Measurements from ENCODE around the gene PM20D1. TPM values are rescaled to one million over a fixed set of nuclear protein-coding genes. Genes with fewer than 3 reads are reported as not detected.
"Not testable (repeated sequence)": the region's sequence is repeated elsewhere in the genome, so short reads cannot be mapped to it uniquely, and the experiment has no call there.

PM20D1 gene, protein sequence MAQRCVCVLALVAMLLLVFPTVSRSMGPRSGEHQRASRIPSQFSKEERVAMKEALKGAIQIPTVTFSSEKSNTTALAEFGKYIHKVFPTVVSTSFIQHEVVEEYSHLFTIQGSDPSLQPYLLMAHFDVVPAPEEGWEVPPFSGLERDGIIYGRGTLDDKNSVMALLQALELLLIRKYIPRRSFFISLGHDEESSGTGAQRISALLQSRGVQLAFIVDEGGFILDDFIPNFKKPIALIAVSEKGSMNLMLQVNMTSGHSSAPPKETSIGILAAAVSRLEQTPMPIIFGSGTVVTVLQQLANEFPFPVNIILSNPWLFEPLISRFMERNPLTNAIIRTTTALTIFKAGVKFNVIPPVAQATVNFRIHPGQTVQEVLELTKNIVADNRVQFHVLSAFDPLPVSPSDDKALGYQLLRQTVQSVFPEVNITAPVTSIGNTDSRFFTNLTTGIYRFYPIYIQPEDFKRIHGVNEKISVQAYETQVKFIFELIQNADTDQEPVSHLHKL
- total RNA-seq, result 1.6 TPM
- polyA plus RNA-seq, result 2.0 TPM

DNA sequence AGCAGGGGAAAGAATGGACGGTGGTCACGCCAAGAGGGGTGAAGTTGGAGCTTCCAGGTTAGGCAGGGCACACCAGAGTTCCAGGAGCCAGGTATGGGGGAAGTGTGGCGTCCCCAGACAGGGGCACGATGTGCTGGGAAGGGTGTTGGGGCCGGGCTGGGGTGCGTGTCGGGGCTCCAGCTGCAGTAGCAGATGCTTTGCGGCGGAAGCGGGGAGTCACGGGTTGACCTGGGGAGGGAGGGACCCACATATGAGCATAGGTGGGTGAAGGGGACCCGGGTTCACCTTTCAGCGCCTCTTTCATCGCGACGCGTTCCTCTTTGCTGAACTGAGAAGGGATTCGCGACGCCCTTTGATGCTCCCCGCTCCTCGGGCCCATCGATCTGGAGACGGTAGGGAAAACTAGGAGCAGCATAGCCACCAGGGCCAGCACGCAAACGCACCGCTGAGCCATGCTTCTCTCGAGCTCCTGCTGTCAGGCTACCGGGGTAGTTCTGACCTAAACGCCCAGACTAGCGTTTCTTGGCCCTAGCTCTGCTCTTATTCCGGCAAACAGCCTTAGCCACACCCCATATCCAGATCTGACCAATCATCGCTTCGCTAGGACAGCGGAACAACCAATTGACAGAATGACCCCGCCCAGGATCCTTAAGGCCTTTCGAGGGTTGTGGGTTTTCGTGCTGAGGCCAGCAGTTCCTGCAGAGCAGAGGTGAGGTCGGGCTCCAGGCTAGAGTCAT, at the start of gene PM20D1:
PM20D1 (minus strand) TSS at position 514 of the 737 bp plus-strand sequence; CDS start at position 454, 60 bp downstream.
- H3K4me3 ChIP-seq (ENCODE audit: low read depth, low read length), result peak within 1 kb of the TSS; percentile 2
- H3K4me1 ChIP-seq (ENCODE audit: insufficient read depth), result no peaks in the 10 kb centered on the region
- no peak within 1 kb of the TSS for H3K27ac ChIP-seq (ENCODE audit: low read depth)
- 46% methylated on average over 39 of the region's 39 CpGs for WGBS
- DNase-seq (ENCODE audit: extremely low spot score), result peak; percentile 21
- H3K36me3 ChIP-seq (ENCODE audit: insufficient read depth), result no peaks in the 10 kb centered on the region

GRCh38 chr1:205896351-205896750, 46.4 kb upstream of the PM20D1 start:
- no peaks in the 10 kb centered on the region for H3K4me1 ChIP-seq (ENCODE audit: insufficient read depth)
- no peak overlapping the region for H3K27ac ChIP-seq (ENCODE audit: low read depth)
- DNase-seq (ENCODE audit: extremely low spot score), result no peak
- H3K36me3 ChIP-seq (ENCODE audit: insufficient read depth), result no peaks in the 10 kb centered on the region
- WGBS, result 67% methylated on average over 1 of the region's 1 CpG
- no peak overlapping the region for H3K4me3 ChIP-seq (ENCODE audit: low read depth, low read length)

DNA sequence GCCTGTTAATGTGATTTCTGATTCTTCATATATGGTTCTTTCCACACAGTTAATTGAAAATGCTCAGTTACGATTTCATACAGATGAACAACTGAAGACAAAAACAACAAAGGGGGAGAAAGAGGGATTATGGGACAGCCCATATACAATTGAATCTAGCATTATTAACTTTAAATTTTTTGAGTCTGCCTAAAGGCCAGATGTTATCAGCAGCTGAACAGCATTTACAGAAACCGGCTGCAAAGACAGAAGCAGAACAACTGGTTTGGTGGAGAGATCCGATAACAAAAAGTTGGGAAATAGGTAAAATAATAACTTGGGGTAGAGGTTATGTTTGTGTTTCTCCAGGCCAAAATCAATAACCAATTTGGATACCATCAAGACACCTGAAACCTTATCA, 44.2 kb upstream of the PM20D1 start:
- 79% methylated on average over 3 of the region's 3 CpGs for WGBS

GRCh38 chr1:205892175-205892574, 42.2 kb upstream of the PM20D1 start:
- H3K4me3 ChIP-seq (ENCODE audit: low read depth, low read length); DNase-seq (ENCODE audit: extremely low spot score): not testable (repeated sequence)

More for the DNA sequence above, 44.2 kb upstream of the PM20D1 start:
- not testable (repeated sequence) for DNase-seq (ENCODE audit: extremely low spot score); H3K27ac ChIP-seq (ENCODE audit: low read depth); H3K4me1 ChIP-seq (ENCODE audit: insufficient read depth); H3K36me3 ChIP-seq (ENCODE audit: insufficient read depth); H3K4me3 ChIP-seq (ENCODE audit: low read depth, low read length)

GRCh38 chr1:205891481-205891880, 41.5 kb upstream of the PM20D1 start:
- H3K36me3 ChIP-seq (ENCODE audit: insufficient read depth); DNase-seq (ENCODE audit: extremely low spot score); H3K27ac ChIP-seq (ENCODE audit: low read depth); H3K4me1 ChIP-seq (ENCODE audit: insufficient read depth); H3K4me3 ChIP-seq (ENCODE audit: low read depth, low read length): not testable (repeated sequence)
- 83% methylated on average over 2 of the region's 2 CpGs for WGBS

More at GRCh38 chr1:205892175-205892574, 42.2 kb upstream of the PM20D1 start:
- H3K4me1 ChIP-seq (ENCODE audit: insufficient read depth); H3K36me3 ChIP-seq (ENCODE audit: insufficient read depth); H3K27ac ChIP-seq (ENCODE audit: low read depth): not testable (repeated sequence)
- WGBS, result 34% methylated on average over 2 of the region's 2 CpGs

DNA sequence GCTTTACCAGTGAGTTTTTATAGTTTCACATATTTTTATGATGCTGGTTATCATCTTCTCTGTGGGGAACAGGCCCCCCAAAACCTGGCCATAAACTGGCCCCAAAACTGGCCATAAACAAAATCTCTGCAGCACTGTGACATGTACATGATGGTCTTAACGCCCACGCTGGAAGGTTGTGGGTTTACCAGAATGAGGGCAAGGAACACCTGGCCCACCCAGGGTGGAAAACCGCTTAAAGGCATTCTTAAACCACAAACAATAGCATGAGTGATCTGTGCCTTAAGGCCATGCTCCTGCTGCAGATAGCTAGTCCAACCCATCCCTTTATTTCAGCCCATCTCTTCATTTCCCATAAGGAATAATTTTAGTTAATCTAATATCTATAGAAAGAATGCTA, 40.7 kb upstream of the PM20D1 start:
- H3K4me3 ChIP-seq (ENCODE audit: low read depth, low read length); H3K36me3 ChIP-seq (ENCODE audit: insufficient read depth); H3K27ac ChIP-seq (ENCODE audit: low read depth); H3K4me1 ChIP-seq (ENCODE audit: insufficient read depth); DNase-seq (ENCODE audit: extremely low spot score): not testable (repeated sequence)
- WGBS, result 82% methylated on average over 3 of the region's 3 CpGs

DNA sequence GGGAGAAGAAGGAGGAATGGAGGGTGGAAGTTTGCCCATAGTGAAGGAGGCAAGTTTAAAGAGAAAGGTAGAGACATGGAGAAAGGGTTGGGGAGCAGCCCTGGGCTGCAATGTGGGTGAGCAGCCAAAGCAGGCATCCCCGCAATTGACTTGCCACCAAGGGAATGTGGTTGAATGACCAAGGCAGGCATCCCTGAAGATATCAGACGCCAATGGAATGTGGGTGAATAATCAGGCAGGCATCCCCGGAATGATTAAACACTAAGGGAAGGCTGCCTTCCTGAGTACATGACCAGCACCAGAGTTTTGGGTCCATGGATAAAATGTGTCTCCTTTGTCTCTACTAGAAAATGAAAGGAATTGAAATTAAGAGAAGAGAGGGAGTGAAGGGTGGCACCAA, 39.8 kb upstream of the PM20D1 start:
- 62% methylated on average over 3 of the region's 3 CpGs for WGBS

DNA sequence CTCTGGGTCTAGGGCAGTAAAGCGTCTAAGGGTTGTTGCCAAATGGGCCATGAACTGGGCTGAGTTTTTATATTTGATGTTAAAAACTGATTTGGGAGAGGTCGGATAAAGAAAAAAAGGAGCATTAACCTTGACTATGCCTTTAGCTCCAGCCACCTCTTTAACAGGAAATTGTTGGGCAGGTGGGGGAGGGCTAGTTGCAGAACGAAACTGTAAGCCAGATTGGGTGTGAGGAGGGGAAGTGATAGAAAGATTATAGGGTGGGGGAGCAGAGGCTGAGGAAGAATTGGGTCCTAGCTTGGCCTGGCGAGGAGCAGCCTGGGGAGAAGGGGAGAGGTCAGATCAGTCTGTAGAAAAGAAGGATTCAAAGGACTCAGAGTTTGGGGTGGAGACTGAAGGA, 39.1 kb upstream of the PM20D1 start:
- 75% methylated on average over 4 of the region's 4 CpGs for WGBS
- DNase-seq (ENCODE audit: extremely low spot score); H3K27ac ChIP-seq (ENCODE audit: low read depth): not testable (repeated sequence)

More for the DNA sequence above, 39.8 kb upstream of the PM20D1 start:
- H3K27ac ChIP-seq (ENCODE audit: low read depth); DNase-seq (ENCODE audit: extremely low spot score); H3K4me1 ChIP-seq (ENCODE audit: insufficient read depth); H3K36me3 ChIP-seq (ENCODE audit: insufficient read depth); H3K4me3 ChIP-seq (ENCODE audit: low read depth, low read length): not testable (repeated sequence)

GRCh38 chr1:205883792-205884191, 33.9 kb upstream of the PM20D1 start:
- no peak overlapping the region for H3K4me3 ChIP-seq (ENCODE audit: low read depth, low read length)
- no peaks in the 10 kb centered on the region for H3K36me3 ChIP-seq (ENCODE audit: insufficient read depth)
- DNase-seq (ENCODE audit: extremely low spot score), result no peak
- no peaks in the 10 kb centered on the region for H3K4me1 ChIP-seq (ENCODE audit: insufficient read depth)
- no peak overlapping the region for H3K27ac ChIP-seq (ENCODE audit: low read depth)

More for the DNA sequence above, 39.1 kb upstream of the PM20D1 start:
- not testable (repeated sequence) for H3K4me3 ChIP-seq (ENCODE audit: low read depth, low read length); H3K36me3 ChIP-seq (ENCODE audit: insufficient read depth); H3K4me1 ChIP-seq (ENCODE audit: insufficient read depth)

GRCh38 chr1:205880923-205881322, 31.0 kb upstream of the PM20D1 start:
- DNase-seq (ENCODE audit: extremely low spot score), result no peak
- Histone ChIP-seq H3K27ac (ENCODE audit: low read depth) (no peak overlapping the region), H3K4me1 (ENCODE audit: insufficient read depth) (no peaks in the 10 kb centered on the region), H3K4me3 (ENCODE audit: low read depth, low read length) (no peak overlapping the region), H3K36me3 (ENCODE audit: insufficient read depth) (no peaks in the 10 kb centered on the region)

DNA sequence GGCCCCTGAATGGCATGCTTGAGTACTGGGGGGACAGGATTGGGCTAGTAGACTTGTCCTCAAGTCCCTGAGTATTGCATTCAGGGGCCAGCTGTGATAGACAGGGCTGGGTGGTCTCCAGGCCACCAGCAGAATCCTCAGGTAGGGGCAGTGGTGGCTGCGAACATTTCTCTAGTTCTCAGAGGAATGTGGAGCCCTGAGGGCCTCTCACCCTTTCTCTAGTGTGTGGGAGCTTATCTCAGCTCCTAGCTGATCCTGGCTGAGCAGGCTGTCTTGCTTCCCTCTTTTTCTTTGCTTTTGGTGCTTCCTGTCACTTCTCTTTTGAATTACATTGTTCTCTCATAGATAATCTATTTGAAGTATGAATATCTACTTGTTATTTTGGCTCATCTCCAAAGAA, 30.0 kb upstream of the PM20D1 start:
- H3K4me3 ChIP-seq (ENCODE audit: low read depth, low read length), result no peak overlapping the region
- WGBS, result 65% methylated on average over 1 of the region's 1 CpG
- DNase-seq (ENCODE audit: extremely low spot score), result no peak
- H3K27ac ChIP-seq (ENCODE audit: low read depth), result no peak overlapping the region
- H3K4me1 ChIP-seq (ENCODE audit: insufficient read depth), result no peaks in the 10 kb centered on the region
- no peaks in the 10 kb centered on the region for H3K36me3 ChIP-seq (ENCODE audit: insufficient read depth)

DNA sequence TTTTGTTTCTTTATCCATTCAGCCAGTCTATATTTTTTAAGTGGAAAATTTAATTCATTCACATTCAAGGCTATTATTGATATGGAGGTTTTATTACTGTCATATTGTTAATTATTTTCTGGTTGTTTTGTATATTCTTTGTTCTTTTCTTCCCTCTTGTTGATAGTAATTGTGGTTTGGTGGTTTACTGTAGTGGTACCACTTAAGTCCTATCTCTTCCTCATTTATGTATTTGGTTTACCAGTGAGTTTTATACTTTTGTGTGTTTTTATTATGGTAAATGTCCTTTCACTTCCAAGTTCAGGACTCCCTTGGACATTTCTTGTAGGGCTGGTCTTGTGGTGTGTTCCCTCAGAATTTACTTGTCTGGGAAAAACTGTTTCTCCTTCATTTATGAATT, 28.1 kb upstream of the PM20D1 start:
- Histone ChIP-seq H3K4me3 (ENCODE audit: low read depth, low read length) (no peak overlapping the region), H3K36me3 (ENCODE audit: insufficient read depth) (no peaks in the 10 kb centered on the region), H3K27ac (ENCODE audit: low read depth) (no peak overlapping the region), H3K4me1 (ENCODE audit: insufficient read depth) (no peaks in the 10 kb centered on the region)
- no peak for DNase-seq (ENCODE audit: extremely low spot score)

- not testable (repeated sequence) for H3K27ac ChIP-seq (ENCODE audit: low read depth)
These were observed 23.2 kb upstream of the PM20D1 start for GRCh38 chr1:205873148-205873547.

GRCh38 chr1:205870236-205870635, 20.3 kb upstream of the PM20D1 start:
- H3K27ac ChIP-seq (ENCODE audit: low read depth), result no peak overlapping the region
- H3K4me3 ChIP-seq (ENCODE audit: low read depth, low read length), result no peak overlapping the region
- H3K4me1 ChIP-seq (ENCODE audit: insufficient read depth), result no peaks in the 10 kb centered on the region
- no peaks in the 10 kb centered on the region for H3K36me3 ChIP-seq (ENCODE audit: insufficient read depth)
- 63% methylated on average over 2 of the region's 2 CpGs for WGBS
- no peak for DNase-seq (ENCODE audit: extremely low spot score)

More at GRCh38 chr1:205873148-205873547, 23.2 kb upstream of the PM20D1 start:
- not testable (repeated sequence) for H3K4me1 ChIP-seq (ENCODE audit: insufficient read depth); DNase-seq (ENCODE audit: extremely low spot score); H3K4me3 ChIP-seq (ENCODE audit: low read depth, low read length); H3K36me3 ChIP-seq (ENCODE audit: insufficient read depth)

Data from urinary bladder (tissue), 4 donors.